ENCODE data around the gene EMC1. TPM values are rescaled to one million over a fixed set of nuclear protein-coding genes. Genes with fewer than 3 reads are reported as not detected.
"Not testable (repeated sequence)": the region's sequence is repeated elsewhere in the genome, so short reads cannot be mapped to it uniquely, and the experiment has no call there.

Gene EMC1
- total RNA-seq, 4 donors from 2014 or later: 28.5 to 54.3 (median 40.9) TPM

DNA sequence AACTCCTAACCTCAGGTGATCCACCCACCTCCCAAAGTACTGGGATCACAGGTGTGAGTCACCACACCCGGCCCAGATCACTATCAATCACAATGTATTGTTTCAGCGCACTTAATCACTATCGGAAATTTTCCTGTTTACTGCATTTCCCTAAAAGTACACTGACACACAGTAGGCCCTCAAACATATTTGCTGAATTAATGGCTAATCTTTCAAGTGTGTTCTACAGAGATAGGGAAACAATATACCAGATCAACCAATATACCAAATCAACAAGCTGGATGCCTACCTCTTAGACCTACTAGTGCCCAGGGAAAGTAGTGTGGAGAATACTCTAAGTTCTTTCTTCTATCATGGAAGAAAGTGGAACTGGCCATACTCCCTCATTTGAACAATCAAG is 58.3 kb downstream of the EMC1 start:
- TF ChIP-seq, protein P1, sequence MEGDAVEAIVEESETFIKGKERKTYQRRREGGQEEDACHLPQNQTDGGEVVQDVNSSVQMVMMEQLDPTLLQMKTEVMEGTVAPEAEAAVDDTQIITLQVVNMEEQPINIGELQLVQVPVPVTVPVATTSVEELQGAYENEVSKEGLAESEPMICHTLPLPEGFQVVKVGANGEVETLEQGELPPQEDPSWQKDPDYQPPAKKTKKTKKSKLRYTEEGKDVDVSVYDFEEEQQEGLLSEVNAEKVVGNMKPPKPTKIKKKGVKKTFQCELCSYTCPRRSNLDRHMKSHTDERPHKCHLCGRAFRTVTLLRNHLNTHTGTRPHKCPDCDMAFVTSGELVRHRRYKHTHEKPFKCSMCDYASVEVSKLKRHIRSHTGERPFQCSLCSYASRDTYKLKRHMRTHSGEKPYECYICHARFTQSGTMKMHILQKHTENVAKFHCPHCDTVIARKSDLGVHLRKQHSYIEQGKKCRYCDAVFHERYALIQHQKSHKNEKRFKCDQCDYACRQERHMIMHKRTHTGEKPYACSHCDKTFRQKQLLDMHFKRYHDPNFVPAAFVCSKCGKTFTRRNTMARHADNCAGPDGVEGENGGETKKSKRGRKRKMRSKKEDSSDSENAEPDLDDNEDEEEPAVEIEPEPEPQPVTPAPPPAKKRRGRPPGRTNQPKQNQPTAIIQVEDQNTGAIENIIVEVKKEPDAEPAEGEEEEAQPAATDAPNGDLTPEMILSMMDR (IDR thresholded peaks at IDR 0.05): no peak
- ATAC-seq (ENCODE audit: low FRiP score): no peak

DNA sequence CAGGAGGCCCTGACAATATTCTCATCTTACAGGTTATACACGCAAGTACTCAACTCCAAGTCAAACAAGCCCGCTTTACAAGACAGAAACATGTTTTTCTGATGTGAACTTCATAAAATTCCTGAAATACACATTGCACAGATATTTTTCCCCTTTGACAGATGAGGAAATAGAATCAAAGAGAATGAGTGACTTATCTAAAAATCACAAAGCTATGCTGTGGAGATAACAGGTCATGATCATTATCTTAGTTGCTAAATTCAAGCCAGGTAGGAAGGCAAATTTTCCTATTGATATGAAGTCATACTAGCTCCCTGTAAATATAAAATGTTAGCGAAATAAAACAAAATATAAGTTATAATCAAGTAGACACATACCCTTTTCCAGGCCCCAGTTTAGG is 59.5 kb downstream of the EMC1 start:
- DNase-seq (ENCODE audit: low spot score) (no peak), ATAC-seq (ENCODE audit: low FRiP score) (no peak)

More for the DNA sequence above, 58.3 kb downstream of the EMC1 start:
- no peak for DNase-seq (ENCODE audit: low spot score)

GRCh38 chr1:19190468-19190867 is 60.9 kb downstream of the EMC1 start:
- ATAC-seq (ENCODE audit: low FRiP score): no peak
- TF ChIP-seq, protein P1 (IDR thresholded peaks at IDR 0.05): no peak

More for the DNA sequence above, 59.5 kb downstream of the EMC1 start:
- TF ChIP-seq, protein P1 (IDR thresholded peaks at IDR 0.05): no peak

GRCh38 chr1:19189270-19189669 is 62.1 kb downstream of the EMC1 start:
- DNase-seq (ENCODE audit: low spot score): no peak
- no peak for ATAC-seq (ENCODE audit: low FRiP score)
- TF ChIP-seq, protein P1 (IDR thresholded peaks at IDR 0.05): no peak

More at GRCh38 chr1:19190468-19190867, 60.9 kb downstream of the EMC1 start:
- DNase-seq (ENCODE audit: low spot score): no peak

- DNase-seq (ENCODE audit: low spot score): no peak
- TF ChIP-seq, protein P1 (IDR thresholded peaks at IDR 0.05): no peak
- ATAC-seq (ENCODE audit: low FRiP score): no peak
These were observed 63.5 kb downstream of the EMC1 start for GRCh38 chr1:19187852-19188251.

GRCh38 chr1:19186001-19186400 is 65.3 kb downstream of the EMC1 start:
- DNase-seq (ENCODE audit: low spot score) (no peak), ATAC-seq (ENCODE audit: low FRiP score) (no peak)
- TF ChIP-seq, protein P1 (IDR thresholded peaks at IDR 0.05): no peak

GRCh38 chr1:19182223-19182622 is 69.1 kb downstream of the EMC1 start:
- TF ChIP-seq, protein P1 (IDR thresholded peaks at IDR 0.05): no peak
- DNase-seq (ENCODE audit: low spot score): no peak
- no peak for ATAC-seq (ENCODE audit: low FRiP score)

DNA sequence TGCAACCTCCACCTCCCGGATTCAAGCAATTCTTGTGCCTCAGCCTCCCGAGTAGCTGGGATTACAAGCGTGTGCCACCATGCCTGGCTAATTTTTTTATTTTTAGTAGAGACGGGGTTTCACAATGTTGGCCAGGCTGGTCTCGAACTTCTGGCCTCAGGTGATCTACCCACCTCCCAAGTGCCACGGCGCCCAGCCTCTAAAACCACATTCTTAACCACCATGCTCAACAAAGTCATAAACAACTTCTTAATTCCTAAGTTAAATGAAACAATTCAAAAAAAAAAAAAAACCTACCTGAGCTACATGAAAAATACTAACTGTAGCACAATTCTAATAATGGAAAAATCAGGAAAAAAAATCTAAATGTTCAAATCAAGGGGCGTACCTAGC is 71.1 kb downstream of the EMC1 start:
- DNase-seq (ENCODE audit: low spot score); ATAC-seq (ENCODE audit: low FRiP score): not testable (repeated sequence)
